Activated CD8-positive, alpha-beta memory T cell treated with anti-CD3 and anti-CD28 coated beads for 36 hours (primary cell): ENCODE measurements around the gene ARL5A. TPM values are rescaled to one million over a fixed set of nuclear protein-coding genes. Genes with fewer than 3 reads are reported as not detected.

Experiments used
- CTCF ChIA-PET: fragments of 350-600 bp; sonication (Branson Sonifier 250); formaldehyde crosslinking; loops from one replicate; lab custom pipeline; 2021; ENCODE audit warnings: antibody characterized with exemption; lab: Charles Lee
- POLR2A ChIA-PET: fragments of 350-600 bp; sonication (Branson Sonifier 250); formaldehyde crosslinking; loops from one replicate; lab custom pipeline; 2021; ENCODE audit warnings: antibody characterized with exemption; lab: Charles Lee
- total RNA-seq, 2 experiments: library from RNA; stranded (reverse); gene quantifications; one replicate each; pipeline ENCODE4 v1.2.3, GENCODE V29; 2021

ARL5A gene
- total RNA-seq, 2 experiments from 2014 or later: 77.4 to 79.0 TPM

DNA sequence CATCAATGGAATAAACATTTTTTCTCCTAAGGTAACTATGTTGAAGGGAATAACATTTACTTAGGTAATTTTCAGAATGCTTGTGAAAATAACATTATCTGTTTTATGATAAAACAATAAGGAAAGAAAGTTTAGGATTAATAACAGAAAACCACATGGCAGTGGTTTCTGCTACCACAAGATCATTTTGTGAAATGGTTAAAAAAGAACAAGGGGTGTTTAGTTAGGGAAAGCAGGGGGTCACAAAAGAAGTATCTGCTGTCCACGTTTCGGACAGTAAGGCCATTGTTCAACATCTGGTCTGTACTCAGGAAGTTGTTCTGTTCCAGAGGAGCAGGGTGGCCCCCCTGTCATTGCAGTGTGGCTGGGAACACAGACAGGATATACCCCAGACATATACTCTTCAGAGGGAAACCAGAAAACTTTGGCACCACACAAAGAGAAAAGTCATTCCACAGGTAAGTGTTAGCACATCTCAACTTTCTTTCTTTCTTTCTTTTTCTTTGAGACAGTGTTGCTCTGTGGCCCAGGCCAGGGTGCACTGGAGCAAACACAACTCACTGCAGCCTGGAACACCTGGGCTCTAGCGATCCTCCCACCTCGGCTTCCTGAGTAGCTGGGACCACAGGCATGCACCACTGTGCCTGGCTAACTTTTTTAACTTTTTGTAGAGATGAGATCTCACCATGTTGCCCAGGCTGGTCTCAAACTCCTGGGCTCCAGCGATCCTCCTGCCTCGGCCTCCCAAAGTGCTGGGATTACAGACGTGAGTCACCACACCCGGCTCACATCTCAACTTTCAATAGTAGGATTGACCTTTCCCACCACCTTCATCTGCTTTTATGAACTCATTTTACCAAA is 14.8 kb upstream of the ARL5A start:
- ChIA-PET POLR2A (no interaction called here), CTCF (no interaction called here)

DNA sequence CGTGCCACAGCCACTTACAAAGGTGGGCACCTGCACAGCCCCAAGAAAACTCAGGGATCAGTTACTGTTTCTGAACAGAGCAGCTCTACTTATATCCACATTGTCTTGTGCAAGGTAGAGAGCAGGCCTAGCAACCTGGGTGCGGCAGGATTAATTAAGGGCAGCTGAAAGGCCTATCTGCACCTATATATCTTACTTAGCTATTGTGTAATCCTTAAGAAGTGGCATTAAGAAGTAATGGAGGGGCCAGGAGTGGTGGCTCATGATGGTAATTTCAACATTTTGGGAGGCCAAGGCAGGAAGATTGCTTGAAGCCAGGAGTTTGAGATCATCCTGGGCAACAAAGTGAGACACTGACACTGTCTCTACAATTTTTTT is 12.8 kb upstream of the ARL5A start:
- POLR2A ChIA-PET: no interaction called here
- CTCF ChIA-PET: no interaction called here

DNA sequence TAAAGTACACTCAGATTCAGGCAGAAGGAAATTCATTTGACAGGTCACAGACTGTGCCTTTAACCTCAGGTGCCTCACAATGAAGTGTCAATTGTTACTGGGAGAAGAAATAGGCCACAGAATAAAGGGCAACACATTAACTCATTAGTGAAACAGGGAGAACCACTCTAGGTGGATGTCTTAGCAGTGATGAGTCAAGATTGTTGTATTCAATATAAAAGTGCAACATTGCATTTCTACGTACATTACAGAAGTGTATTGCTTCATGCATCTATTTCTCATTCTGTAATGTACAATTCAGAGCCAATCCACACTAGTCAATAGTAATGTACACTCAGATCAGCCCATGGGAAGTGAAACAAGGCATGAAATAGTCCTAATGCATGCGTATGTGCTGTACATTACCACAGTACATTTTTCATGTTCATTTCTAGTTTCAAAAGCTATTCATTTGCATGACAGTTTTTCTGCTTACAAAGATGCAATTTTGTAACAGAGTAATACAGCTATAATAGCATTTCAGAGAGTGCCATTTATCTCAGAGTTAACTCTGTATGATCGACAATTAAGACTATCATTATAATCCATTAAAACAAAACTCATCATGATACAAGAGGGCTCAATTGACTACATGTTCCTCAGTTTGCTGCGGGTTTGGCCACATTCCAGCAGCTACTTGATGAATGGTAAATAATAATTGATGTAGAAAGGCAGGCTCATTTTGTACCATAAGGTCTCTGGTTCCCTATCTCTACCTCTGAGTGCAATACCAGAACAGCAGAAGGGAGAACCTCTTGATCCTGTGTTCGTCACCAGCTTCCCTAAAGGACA is 12.2 kb upstream of the ARL5A start:
- POLR2A ChIA-PET: no interaction called here
- CTCF ChIA-PET: no interaction called here

DNA sequence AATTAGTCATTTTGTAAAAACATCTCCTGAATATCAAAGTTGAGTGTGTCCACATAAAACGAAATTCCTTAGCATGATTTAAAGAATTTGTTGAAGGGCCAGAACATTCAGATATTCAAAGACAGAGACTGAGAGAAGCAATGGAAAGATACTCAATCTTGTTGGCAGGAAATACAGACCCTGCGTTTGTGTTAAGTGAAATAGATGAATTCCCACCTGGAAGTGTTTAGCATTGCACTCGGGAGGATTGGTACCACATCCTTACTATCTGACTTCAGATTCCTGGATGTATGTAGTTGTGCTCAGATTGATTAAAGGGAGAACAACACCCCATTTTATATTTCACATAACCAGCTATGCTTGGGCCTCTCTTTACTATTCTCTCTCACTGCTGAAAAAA is 9.7 kb upstream of the ARL5A start:
- POLR2A ChIA-PET: no interaction called here
- CTCF ChIA-PET: no interaction called here

DNA sequence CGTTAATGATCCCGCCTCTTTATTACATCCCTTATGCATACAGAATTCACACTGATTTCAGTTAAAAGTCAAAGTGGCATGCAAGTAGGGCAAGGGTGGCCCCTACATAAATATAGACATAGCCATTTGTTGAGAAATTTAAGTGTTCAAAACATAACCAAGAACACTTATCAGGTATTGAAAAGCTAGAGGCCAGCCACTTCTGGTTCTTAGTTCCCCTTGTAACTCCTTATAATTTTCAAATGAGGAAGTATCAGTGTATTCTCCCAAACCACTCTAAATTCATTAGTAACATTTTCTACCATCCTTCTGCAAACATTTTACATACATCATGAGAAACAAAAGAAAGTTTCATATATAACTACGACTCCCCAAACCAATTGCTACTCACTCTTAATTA is 5.8 kb upstream of the ARL5A start:
- CTCF ChIA-PET: no interaction called here
- POLR2A ChIA-PET: no interaction called here

DNA sequence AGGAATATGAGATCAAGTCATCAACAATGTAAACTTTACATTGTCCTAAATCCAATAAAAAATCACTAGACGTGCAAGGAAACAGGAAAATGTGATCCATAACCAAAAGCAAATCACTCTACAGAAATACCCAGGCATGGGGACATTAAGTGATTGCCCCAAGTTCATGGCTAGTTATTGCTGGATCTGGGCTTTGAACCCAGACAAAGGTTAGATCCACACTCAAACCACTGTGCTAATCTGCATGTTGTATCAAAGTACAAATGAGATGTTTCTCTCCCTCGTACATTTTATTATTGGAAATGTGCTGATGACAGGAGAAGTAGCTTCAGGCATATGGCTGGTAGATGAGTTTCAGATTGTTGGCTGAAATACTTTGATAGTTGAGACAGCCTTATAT is 2.7 kb upstream of the ARL5A start:
- POLR2A ChIA-PET: no interaction called here
- CTCF ChIA-PET: no interaction called here

DNA sequence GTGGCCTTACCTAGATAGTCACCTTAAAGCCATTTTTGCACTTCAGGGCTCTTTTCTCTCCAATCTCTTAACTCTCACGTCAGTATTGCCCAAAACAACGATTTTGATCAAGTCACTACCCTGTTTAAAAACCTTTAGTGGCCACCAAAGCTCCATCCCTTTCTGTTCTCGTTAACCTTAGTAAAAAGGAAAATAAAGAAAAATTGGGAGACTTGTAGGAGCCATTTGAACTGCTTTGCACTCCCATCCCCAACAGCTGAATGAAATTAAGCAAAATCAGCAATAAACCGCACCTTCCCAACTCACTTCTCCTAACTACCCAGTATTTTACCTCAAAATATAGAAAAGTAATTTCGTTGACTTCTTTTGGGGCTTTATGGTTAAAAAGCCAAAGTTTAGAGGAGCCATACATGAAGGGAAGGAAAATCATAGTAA is 686 bp upstream of the ARL5A start:
- ChIA-PET CTCF (interaction anchor here (0.8 kb wide), 1 partner anchor 29 kb away, joined by 3 read pairs; no protein-coding TSS in a partner anchor), POLR2A (interaction anchor here (1.2 kb wide), 1 partner anchor 9 kb away, joined by 3 read pairs; no protein-coding TSS in a partner anchor)

DNA sequence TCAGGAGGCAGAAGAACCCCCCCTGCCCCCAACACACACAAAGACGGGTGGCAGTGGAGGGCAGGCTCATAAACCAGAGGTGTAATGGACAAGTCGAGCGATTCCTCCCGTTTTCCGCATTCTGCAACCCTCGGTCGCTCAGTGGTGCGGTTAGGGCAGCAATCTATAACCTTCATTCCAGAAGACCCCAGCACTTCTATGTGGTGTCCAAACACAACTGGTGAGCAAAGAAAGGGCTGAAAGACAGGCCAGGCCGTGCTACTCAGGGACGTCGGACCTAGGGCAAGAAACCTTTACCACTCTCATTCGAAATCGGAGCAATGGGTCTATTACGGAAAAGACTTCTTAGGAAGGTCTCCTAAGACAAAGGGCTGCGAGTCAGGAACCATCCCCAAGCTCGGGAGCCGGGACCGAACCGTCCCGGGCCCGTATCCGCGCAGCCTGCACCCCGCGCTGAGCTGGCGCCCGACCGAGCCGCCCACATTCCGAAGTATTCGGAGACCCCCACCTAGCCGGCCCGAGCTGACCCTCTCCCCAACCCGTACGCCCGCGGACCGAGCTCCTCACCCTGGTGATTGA is 568 bp downstream of the ARL5A start:
- POLR2A ChIA-PET: interaction anchor here (0.6 to 1.2 kb wide), 4 partner anchors 21 to 848 kb away, joined by 3 to 6 read pairs (median 4); no protein-coding TSS in a partner anchor
- CTCF ChIA-PET: interaction anchor here (0.7 to 1.2 kb wide), 3 partner anchors 11 to 196 kb away, joined by 3 read pairs; no protein-coding TSS in a partner anchor

DNA sequence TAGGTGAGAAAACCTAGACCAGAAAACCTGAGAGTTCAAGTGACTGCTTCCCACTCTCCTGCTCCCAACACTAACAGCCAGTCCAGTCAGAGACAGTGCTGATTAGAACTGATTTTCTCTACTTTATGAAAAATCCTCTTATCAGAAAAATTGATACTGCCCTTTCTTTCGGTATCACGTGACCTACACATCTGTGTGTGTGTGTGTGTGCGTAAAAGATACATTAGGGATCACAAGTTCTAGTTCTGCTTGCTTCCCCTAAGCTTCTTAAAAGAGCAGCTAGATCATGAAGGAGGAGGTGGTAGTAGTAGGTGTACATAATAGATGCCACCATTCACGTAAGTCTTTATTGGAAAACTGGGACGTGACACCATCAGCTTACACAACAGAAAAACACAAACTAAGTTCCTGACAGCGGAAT is 1.5 kb downstream of the ARL5A start:
- CTCF ChIA-PET: interaction anchor here (1.1 to 1.2 kb wide), 2 partner anchors 10 to 19 kb away, joined by 3 read pairs; no protein-coding TSS in a partner anchor
- POLR2A ChIA-PET: interaction anchor here (0.9 kb wide), 1 partner anchor 71 kb away, joined by 3 read pairs; no protein-coding TSS in a partner anchor

DNA sequence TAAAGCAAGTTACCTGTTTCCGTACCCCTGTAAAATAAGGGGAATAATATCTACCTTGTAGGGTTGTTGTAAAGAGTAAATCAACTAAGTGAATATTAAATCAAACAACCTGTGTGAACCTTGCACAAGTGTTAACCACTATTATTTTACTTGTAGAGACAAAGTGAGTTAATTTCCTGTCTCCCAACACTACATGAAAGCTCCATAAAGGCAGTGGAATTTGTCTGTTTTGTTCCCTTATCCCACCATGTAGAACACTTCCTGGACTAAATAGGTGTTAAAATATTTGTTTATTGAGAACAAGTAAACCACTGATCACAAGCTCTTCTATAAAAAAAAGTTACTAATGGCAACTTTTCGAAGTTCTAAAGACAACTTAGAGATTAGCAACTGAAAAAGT is 3.3 kb downstream of the ARL5A start:
- CTCF ChIA-PET: no interaction called here
- POLR2A ChIA-PET: no interaction called here

DNA sequence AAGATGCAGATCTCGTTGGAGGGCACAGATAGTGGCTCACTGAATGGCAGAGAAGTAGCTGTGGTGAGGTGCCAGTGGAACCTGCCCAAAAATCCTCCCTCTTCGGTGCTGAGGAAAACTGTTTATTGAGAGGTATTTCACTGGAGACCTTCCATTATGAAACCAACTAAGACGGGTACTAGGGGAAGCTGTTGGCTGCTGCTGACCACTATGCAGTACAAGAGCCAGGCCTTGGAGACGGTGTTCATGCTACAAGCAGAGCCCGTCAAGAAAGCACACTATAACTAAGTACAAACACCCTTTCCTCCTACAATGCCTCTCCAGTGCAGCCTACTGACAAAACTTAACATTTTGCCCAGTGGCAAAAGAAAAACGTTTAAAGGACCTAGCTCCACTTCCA is 4.6 kb downstream of the ARL5A start:
- CTCF ChIA-PET: no interaction called here
- POLR2A ChIA-PET: no interaction called here

DNA sequence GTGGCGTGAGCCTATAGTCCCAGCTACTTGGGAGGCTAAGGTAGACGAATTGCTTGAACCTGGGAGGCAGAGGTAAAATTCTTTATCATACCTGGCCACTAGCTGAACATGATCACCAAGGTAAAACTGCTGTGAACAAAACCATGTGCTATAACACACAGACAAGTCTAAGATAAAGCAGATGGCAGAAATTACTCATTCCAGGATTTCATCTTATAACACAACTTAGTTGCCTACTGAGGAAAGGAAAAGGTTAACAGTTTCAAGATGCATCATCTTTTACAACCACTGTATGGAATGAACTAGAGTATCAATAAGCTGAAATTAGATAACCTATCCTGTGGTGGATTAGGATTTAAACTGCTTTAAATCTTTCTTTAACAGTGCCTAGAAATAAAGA is 8.3 kb downstream of the ARL5A start:
- POLR2A ChIA-PET: interaction anchor here (0.6 kb wide), 1 partner anchor 9 kb away, joined by 3 read pairs; no protein-coding TSS in a partner anchor
- CTCF ChIA-PET: no interaction called here

DNA sequence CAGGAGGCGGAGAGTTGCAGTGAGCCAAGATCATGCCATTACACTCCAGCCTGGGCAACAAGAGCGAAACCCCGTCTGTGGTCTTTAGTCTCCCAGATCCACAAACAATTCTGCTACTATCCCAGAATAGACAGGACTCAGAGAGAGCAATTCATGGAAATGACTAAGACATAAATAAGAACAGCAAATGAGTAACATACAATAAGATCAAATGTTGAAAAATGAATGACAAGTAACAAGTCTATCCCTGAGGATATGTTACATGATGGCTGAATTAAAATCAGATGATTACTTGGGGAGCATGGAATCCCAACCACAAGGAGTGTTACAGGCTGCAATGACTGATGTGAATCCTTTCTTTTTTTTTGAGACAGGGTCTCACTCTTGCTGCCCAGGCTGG is 10.3 kb downstream of the ARL5A start:
- POLR2A ChIA-PET: no interaction called here

DNA sequence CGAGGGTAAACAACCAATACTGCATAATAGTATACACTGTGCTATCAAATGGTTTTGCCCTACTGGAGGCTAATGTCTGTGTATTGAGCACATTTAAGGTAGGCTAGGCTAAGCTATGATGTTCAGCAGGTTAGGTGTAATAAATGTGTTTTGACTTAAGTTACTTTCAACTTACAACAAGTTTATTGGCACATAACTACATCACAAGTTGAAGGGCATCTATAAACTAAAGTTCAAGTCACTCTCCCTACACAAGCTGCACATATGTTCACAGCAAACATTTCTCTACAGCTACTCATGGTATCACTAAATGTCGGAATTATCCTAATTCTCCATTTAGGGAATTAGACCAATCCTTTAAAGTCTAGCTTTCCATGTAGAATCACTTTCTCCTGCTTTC is 11.4 kb downstream of the ARL5A start:
- ChIA-PET POLR2A (no interaction called here), CTCF (interaction anchor here (0.7 kb wide), 1 partner anchor 11 kb away, joined by 3 read pairs; no protein-coding TSS in a partner anchor)

More for the DNA sequence above, 10.3 kb downstream of the ARL5A start:
- CTCF ChIA-PET: no interaction called here

DNA sequence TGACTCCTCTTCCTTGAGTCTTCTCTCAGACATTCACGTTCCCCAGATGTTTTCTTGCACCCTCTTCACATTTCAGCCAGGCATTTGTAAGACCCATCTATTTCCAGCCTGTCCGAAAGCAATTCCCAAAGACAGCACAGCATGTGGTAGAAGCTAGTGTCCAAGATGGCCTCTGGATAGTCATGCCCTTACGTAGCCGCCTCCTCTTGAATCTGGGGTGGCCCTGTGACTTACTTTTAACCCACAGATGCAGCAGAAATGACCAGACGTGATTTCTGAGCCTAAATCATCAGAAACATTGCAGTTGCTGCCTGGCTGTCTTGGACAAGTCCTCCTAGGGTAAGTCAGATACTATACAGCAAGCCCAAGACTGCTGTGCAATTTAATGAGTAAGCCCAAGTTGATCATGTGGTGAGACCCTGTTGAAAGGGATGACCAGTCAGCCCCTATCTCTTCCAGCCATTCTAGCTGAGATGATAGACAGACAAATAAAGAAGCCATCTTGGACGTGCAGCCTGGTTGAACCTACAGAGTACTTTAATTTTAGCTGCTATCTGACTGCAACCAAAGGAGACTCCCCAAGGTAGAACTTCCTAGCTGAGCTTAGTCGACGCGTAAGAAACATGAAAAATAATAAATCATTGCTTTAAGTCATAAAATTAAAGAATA is 12.3 kb downstream of the ARL5A start:
- ChIA-PET CTCF (interaction anchor here (0.7 kb wide), 1 partner anchor 12 kb away, joined by 3 read pairs; no protein-coding TSS in a partner anchor), POLR2A (no interaction called here)

DNA sequence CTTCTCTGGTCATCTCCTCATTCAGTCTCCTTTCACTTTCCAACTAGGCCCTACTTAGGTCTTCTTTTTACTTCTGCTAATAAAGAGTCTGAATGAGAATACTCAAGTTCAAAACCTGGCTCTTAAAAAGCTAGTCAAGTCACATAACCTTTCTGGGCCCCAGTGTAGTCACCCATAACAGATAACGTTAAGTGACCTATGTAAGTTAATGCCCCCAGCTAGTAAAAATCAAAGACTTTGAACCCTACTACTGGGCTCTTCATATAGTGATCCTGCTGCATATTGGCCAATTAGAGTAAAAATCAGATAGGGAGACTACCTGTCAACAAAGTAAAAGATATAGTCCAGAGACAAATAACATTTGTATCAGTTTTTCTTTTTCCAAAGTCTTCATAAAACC is 17.7 kb downstream of the ARL5A start:
- ChIA-PET POLR2A (no interaction called here), CTCF (no interaction called here)

DNA sequence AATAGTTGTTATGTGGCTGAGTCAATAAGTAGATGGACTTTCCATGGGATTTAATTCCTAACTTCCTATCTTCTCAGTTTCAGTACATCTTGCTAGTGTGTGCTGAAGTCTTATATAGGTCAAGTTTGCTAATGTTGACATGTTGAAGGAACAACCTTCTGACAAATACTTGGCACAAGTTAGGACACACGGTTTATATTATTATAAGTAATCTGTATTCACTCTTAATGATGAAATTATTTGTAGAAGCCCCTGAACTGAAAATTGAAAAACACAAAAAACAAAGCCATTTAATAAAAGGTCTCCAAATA is 19.2 kb downstream of the ARL5A start:
- ChIA-PET CTCF (no interaction called here), POLR2A (no interaction called here)

DNA sequence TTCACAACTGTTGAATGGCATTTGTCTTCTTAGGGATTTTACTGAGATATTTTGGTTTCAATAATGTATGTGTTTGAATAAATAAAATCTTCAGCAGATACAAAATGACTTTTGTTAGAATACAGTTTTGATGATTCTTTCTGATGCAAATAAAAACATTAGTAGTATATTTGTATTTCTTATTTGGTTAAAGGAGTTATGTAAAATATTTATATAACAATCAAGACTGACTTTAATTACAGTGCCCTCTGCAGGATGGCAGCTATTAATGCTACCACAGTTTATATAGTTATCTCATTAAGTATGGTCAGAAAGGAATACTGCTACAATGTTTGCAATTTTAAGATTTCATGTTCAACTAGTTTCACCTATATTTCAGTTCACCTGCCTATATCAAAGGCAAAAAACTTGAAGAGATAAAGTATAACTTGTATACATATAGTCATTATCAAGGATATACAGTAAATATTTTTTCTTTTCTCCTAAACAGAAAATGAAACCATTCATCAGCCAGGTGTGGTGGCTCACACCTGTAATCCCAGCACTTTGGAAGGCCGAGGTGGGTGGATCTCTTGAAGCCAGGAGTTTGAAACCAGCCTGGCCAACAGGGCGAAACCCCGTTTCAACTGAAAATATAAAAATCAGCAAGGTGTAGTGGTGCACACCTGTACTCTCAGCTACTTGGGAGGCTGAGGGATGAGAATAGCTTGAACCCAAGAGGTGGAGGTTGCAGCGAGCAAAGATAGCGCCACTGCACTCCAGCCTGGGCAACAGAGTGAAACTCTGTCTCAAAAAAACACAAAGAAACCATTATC is 19.8 kb downstream of the ARL5A start:
- ChIA-PET CTCF (no interaction called here), POLR2A (no interaction called here)
